Hair follicle dermal papilla cell (primary cell): ENCODE measurements around the gene CNTN4. TPM values are rescaled to one million over a fixed set of nuclear protein-coding genes. Genes with fewer than 3 reads are reported as not detected.

Experiments
- small RNA-seq: library from RNA; depleted of rRNA; stranded (forward); fragments of <200 nt; gene quantifications from one replicate; pipeline ENCODE3, GENCODE V24; 2012
- total RNA-seq: library from RNA; depleted of rRNA; stranded (reverse); fragments of >200 nt; gene quantifications from 2 replicates; pipeline ENCODE4 v1.2.3, GENCODE V29; 2012

Gene CNTN4
- 0.73 and 19.8 TPM in 2 replicates for total RNA-seq

GRCh38 chr3:2098398-2099027 lies at the start of gene CNTN4:
CNTN4 (plus strand) TSS chr3:2098866.

Small RNA genes within 50 kb of the gene (small RNA-seq; reads per million reads assigned to genes)
- not detected for gene RF00416
- not detected for gene RN7SKP144
